GM12865 (cell line): Measurements from ENCODE around the gene RGS4.

Experiments
- DNase-seq: peaks from one replicate; pipeline ENCODE4 v3.0.0; 2010; ENCODE audit warnings: low read depth
- H3K4me3 ChIP-seq: 2 replicates; pipeline ENCODE4 v1.5.1; 2011; ENCODE audit warnings: mild to moderate bottlenecking, low read depth, low read length, control low read depth
- TF ChIP-seq, protein P1 (sequence below): IDR thresholded peaks from 2 replicates; pipeline ENCODE4 v1.5.1; 2011; ENCODE audit warnings: low read length, control low read depth, low read depth, inconsistent platforms; ENCODE audit not compliant: insufficient read depth; ENCODE audit errors: missing control alignments

RGS4 gene

DNA sequence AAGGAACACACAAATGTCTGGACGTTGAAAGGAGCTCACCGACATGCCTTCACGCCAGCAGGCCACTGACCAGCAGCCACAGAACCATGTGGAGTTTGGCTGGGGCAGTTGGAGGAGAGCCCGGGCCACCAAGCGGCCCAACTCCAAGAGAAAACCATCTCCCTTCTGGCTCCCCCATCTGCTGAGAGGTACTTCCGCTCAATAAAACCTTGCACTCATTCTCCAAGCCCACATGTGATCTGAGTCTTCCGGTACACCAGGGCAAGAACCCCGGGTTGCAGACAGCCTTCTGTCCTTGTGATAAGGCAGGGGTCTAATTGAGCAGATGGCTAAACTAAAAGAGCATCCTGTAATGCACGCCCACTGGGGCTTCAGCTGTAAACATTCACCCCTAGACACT, 24.4 kb downstream of the RGS4 start:
- TF ChIP-seq, protein P1, sequence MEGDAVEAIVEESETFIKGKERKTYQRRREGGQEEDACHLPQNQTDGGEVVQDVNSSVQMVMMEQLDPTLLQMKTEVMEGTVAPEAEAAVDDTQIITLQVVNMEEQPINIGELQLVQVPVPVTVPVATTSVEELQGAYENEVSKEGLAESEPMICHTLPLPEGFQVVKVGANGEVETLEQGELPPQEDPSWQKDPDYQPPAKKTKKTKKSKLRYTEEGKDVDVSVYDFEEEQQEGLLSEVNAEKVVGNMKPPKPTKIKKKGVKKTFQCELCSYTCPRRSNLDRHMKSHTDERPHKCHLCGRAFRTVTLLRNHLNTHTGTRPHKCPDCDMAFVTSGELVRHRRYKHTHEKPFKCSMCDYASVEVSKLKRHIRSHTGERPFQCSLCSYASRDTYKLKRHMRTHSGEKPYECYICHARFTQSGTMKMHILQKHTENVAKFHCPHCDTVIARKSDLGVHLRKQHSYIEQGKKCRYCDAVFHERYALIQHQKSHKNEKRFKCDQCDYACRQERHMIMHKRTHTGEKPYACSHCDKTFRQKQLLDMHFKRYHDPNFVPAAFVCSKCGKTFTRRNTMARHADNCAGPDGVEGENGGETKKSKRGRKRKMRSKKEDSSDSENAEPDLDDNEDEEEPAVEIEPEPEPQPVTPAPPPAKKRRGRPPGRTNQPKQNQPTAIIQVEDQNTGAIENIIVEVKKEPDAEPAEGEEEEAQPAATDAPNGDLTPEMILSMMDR, result no peak
- no peak overlapping the region for H3K4me3 ChIP-seq
- no peak for DNase-seq

DNA sequence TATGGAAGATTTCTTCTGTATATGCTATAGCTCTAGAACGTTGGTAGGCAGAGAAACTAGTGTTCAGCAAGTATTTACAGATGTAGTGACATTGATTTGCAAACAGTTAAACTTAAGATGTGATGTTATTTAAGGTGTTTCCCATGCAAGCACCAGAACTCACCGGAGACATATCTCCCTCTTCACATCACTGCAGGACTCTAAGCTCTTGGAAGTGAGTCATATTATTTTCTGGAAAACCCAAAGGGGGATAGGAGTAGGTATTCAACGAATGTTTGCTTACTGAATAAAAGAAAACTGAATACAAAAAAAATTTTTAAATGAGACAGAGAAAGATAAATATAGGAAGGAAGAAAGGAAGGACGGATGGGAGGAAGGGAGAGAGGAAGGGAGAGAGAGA, 25.0 kb downstream of the RGS4 start:
- no peak for DNase-seq
- H3K4me3 ChIP-seq, result no peak overlapping the region
- TF ChIP-seq, protein P1, result no peak

- DNase-seq, result no peak
- H3K4me3 ChIP-seq, result no peak overlapping the region
- TF ChIP-seq, protein P1, result no peak
Measured at GRCh38 chr1:163094589-163094988, 25.4 kb downstream of the RGS4 start.

DNA sequence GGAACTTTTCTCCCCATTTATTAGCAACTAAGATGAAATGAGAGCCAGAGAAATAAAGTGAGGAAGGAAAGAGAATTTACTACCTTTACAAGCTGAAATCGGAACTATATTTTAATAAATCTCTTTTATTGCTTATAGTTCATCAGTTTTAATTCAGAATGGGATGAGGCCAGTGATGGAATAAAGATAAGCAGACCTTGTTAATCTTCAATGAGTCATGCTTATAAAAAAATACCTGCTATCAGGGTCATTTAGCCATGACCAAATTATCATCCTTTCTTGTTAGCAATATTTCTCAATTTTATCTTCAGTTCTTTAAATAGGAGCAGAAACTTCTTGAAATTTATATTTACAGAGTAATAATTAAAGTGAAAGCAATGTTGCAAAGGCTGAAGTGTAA, 26.1 kb downstream of the RGS4 start:
- DNase-seq, result no peak
- TF ChIP-seq, protein P1, result no peak
- H3K4me3 ChIP-seq, result no peak overlapping the region

DNA sequence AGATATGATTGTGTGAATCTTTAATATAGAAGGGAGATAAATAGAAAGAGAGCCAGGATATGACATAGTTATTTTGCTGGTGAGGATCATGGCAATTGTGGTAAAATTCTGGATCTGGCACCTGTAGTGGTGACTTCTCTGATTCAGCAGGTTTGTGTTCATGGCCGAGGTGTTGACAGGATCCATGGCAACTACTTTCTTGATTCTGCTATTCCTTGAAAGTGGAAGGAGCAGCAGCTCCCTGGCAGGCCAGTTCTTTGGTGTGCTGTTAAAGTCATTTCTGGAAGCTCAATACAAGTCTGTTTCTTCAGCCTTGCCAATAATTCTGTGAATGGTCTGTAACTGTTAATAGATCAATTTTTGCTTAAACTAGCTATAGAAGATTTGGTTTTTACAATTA, 33.4 kb downstream of the RGS4 start:
- no peak for DNase-seq
- TF ChIP-seq, protein P1, result no peak
- H3K4me3 ChIP-seq, result no peak overlapping the region

- H3K4me3 ChIP-seq, result no peak overlapping the region
- no peak for DNase-seq
- TF ChIP-seq, protein P1, result no peak
Measured at GRCh38 chr1:163104385-163105099, 35.4 kb downstream of the RGS4 start.
